Measurements from ENCODE around the gene NMUR2. TPM values are rescaled to one million over a fixed set of nuclear protein-coding genes. Genes with fewer than 3 reads are reported as not detected.

NMUR2 gene
- total RNA-seq, 1 donor from 2014 or later = not detected

DNA sequence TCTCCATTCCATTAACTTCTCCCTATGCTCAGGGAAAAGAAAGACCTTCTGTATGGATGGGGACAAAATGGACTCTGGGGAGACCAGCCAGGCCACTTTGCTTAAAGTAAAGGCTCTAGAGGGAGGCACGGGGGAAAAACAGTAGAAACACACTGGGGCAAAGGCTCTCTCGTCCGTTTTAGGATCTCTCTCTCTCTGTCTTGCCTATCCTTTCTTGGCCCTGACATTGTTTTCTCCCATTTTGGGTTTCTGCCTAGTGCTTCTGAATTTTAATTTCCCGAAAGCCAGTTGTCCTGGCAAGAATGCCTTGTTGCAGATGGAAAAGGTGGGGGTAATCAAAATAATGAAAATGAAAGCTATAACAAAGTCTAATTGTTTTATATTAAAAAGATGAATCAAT lies 28.2 kb downstream of the NMUR2 start:
- Histone ChIP-seq H3K36me3 (ENCODE audit: control insufficient read depth in 3 of 3, insufficient read depth in 3 of 3, low read length in 3 of 3) (no peaks in the 10 kb centered on the region), H3K9ac (ENCODE audit: low read depth in 1 of 3, low read length in 3 of 3) (no peak overlapping the region), H3K4me1 (ENCODE audit: control insufficient read depth in 3 of 3, insufficient read depth in 3 of 3, low read length in 3 of 3) (no peaks in the 10 kb centered on the region)

DNA sequence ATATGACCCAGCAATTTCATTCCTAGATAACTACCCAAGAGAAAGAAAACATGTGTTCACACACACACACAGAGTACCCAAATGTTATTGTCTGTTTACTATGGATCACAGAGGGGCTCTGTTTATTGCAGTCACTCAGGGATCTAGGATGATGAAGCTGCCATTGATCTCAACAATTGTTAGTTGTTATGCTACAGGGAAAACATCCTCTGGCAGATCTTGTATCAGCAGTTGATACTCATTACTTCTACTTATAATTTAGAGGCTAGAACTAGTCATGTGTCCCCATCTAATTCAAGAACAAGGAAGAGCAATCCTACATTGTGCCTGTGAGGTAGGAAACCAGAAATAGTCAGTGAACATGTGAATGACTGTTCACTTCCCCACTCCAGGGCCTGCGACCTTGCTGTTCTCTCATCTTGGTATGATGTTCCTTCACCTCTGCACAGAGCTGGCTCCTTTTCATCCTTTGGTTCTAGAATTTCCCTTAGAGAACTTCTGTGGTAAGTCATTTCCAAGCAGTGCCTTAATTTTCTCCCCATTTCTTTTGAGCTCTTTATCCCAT lies 30.3 kb downstream of the NMUR2 start:
- Histone ChIP-seq H3K36me3 (ENCODE audit: control insufficient read depth in 3 of 3, insufficient read depth in 3 of 3, low read length in 3 of 3) (no peaks in the 10 kb centered on the region), H3K4me1 (ENCODE audit: control insufficient read depth in 3 of 3, insufficient read depth in 3 of 3, low read length in 3 of 3) (no peaks in the 10 kb centered on the region), H3K4me3 (ENCODE audit: low read length in 3 of 3) (no peak overlapping the region), H3K9ac (ENCODE audit: low read depth in 1 of 3, low read length in 3 of 3) (no peak overlapping the region), H3K27me3 (ENCODE audit: control insufficient read depth in 3 of 3, insufficient read depth in 3 of 3, low read length in 3 of 3) (no peaks in the 10 kb centered on the region), H3K27ac (ENCODE audit: low read depth, low read length) (no peak overlapping the region), H3K9me3 (ENCODE audit: control insufficient read depth in 3 of 3, low read length in 3 of 3) (no peaks in the 10 kb centered on the region)

More for the DNA sequence above, 28.2 kb downstream of the NMUR2 start:
- Histone ChIP-seq H3K27ac (ENCODE audit: low read depth, low read length) (no peak overlapping the region), H3K9me3 (ENCODE audit: control insufficient read depth in 3 of 3, low read length in 3 of 3) (no peaks in the 10 kb centered on the region), H3K4me3 (ENCODE audit: low read length in 3 of 3) (no peak overlapping the region), H3K27me3 (ENCODE audit: control insufficient read depth in 3 of 3, insufficient read depth in 3 of 3, low read length in 3 of 3) (no peaks in the 10 kb centered on the region)

DNA sequence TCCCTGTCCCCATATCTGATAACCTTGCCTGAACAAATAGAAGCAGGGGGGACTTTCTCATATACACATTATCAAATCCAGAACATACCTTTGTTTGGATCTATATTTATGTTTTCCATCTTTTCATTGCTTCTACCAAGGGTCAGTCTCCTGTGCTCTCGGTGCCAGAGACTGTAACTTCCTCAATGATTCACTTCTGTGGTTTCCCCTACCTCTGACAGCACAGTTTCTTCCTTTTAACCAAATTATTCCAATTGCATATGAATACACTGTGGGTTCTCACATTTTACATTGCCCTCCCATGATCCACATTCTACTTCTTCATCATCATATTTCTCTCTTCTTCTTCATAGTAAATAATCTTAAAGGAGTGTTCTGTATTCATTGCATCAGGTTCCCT lies 32.2 kb downstream of the NMUR2 start:
- Histone ChIP-seq H3K36me3 (ENCODE audit: control insufficient read depth in 3 of 3, insufficient read depth in 3 of 3, low read length in 3 of 3) (no peaks in the 10 kb centered on the region), H3K4me1 (ENCODE audit: control insufficient read depth in 3 of 3, insufficient read depth in 3 of 3, low read length in 3 of 3) (no peaks in the 10 kb centered on the region), H3K9me3 (ENCODE audit: control insufficient read depth in 3 of 3, low read length in 3 of 3) (no peaks in the 10 kb centered on the region), H3K4me3 (ENCODE audit: low read length in 3 of 3) (no peak overlapping the region), H3K9ac (ENCODE audit: low read depth in 1 of 3, low read length in 3 of 3) (no peak overlapping the region), H3K27ac (ENCODE audit: low read depth, low read length) (no peak overlapping the region), H3K27me3 (ENCODE audit: control insufficient read depth in 3 of 3, insufficient read depth in 3 of 3, low read length in 3 of 3) (no peaks in the 10 kb centered on the region)

- Histone ChIP-seq H3K27ac (ENCODE audit: low read depth, low read length) (no peak overlapping the region), H3K9ac (ENCODE audit: low read depth in 1 of 3, low read length in 3 of 3) (no peak overlapping the region), H3K27me3 (ENCODE audit: control insufficient read depth in 3 of 3, insufficient read depth in 3 of 3, low read length in 3 of 3) (no peaks in the 10 kb centered on the region), H3K9me3 (ENCODE audit: control insufficient read depth in 3 of 3, low read length in 3 of 3) (no peaks in the 10 kb centered on the region), H3K4me3 (ENCODE audit: low read length in 3 of 3) (no peak overlapping the region), H3K4me1 (ENCODE audit: control insufficient read depth in 3 of 3, insufficient read depth in 3 of 3, low read length in 3 of 3) (peaks cover 0 to 2% (median 0%) of the 10 kb centered on the region in 3 donors), H3K36me3 (ENCODE audit: control insufficient read depth in 3 of 3, insufficient read depth in 3 of 3, low read length in 3 of 3) (no peaks in the 10 kb centered on the region)
Observed at GRCh38 chr5:152369298-152369697, 35.8 kb downstream of the NMUR2 start.

DNA sequence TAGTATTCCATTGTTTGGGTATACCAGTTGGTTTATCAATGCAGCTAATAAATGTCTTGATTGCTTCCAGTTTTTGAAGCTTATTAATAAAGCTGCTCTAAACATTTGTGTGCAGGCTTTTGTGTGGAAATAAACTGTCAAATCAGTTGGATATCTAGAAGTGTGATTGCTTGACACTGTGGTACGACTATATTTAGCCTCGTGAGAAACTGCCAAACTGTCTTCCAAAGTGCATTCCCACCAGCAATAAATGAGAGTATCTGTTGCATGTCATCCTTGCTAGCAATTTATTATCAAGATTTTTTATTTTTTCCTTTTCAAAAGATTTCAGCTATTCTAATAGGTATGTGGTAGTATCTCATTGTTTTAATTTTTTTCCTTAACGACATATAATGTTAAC lies 37.5 kb downstream of the NMUR2 start:
- Histone ChIP-seq H3K9ac (ENCODE audit: low read depth in 1 of 3, low read length in 3 of 3) (no peak overlapping the region), H3K4me3 (ENCODE audit: low read length in 3 of 3) (no peak overlapping the region), H3K9me3 (ENCODE audit: control insufficient read depth in 3 of 3, low read length in 3 of 3) (no peaks in the 10 kb centered on the region), H3K27ac (ENCODE audit: low read depth, low read length) (no peak overlapping the region), H3K36me3 (ENCODE audit: control insufficient read depth in 3 of 3, insufficient read depth in 3 of 3, low read length in 3 of 3) (no peaks in the 10 kb centered on the region), H3K4me1 (ENCODE audit: control insufficient read depth in 3 of 3, insufficient read depth in 3 of 3, low read length in 3 of 3) (peaks cover 0 to 2% (median 0%) of the 10 kb centered on the region in 3 donors), H3K27me3 (ENCODE audit: control insufficient read depth in 3 of 3, insufficient read depth in 3 of 3, low read length in 3 of 3) (no peaks in the 10 kb centered on the region)

DNA sequence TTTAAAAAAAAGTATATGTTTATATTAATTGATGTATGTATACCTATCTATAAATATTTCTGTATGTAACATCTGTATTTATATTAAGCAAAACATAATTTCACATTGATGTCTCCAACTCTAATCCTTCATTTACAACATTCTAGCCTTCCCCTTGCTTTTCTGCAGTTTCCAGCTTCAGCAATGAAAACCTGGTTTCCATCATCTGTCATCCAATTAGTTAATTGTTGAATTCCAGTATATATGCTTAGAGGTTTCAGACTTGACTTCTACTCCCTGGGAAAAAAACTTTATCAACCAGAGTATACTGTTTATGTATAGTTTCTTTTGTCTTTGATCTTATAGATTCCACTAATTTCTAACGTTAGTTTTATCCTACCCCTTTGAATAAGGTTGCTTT lies 38.4 kb downstream of the NMUR2 start:
- H3K9ac ChIP-seq (ENCODE audit: low read depth in 1 of 3, low read length in 3 of 3) = no peak overlapping the region
- H3K36me3 ChIP-seq (ENCODE audit: control insufficient read depth in 3 of 3, insufficient read depth in 3 of 3, low read length in 3 of 3) = no peaks in the 10 kb centered on the region
- no peaks in the 10 kb centered on the region for H3K27me3 ChIP-seq (ENCODE audit: control insufficient read depth in 3 of 3, insufficient read depth in 3 of 3, low read length in 3 of 3)
- H3K4me1 ChIP-seq (ENCODE audit: control insufficient read depth in 3 of 3, insufficient read depth in 3 of 3, low read length in 3 of 3) = peaks cover 0 to 2% (median 0%) of the 10 kb centered on the region in 3 donors
- H3K4me3 ChIP-seq (ENCODE audit: low read length in 3 of 3) = no peak overlapping the region
- no peak overlapping the region for H3K27ac ChIP-seq (ENCODE audit: low read depth, low read length)
- no peaks in the 10 kb centered on the region for H3K9me3 ChIP-seq (ENCODE audit: control insufficient read depth in 3 of 3, low read length in 3 of 3)

- H3K27ac ChIP-seq (ENCODE audit: low read depth, low read length) = no peak overlapping the region
- no peaks in the 10 kb centered on the region for H3K27me3 ChIP-seq (ENCODE audit: control insufficient read depth in 3 of 3, insufficient read depth in 3 of 3, low read length in 3 of 3)
- H3K4me3 ChIP-seq (ENCODE audit: low read length in 3 of 3) = no peak overlapping the region
- H3K9me3 ChIP-seq (ENCODE audit: control insufficient read depth in 3 of 3, low read length in 3 of 3) = no peaks in the 10 kb centered on the region
- H3K4me1 ChIP-seq (ENCODE audit: control insufficient read depth in 3 of 3, insufficient read depth in 3 of 3, low read length in 3 of 3) = peaks cover 0 to 2% (median 0%) of the 10 kb centered on the region in 3 donors
- no peak overlapping the region for H3K9ac ChIP-seq (ENCODE audit: low read depth in 1 of 3, low read length in 3 of 3)
- no peaks in the 10 kb centered on the region for H3K36me3 ChIP-seq (ENCODE audit: control insufficient read depth in 3 of 3, insufficient read depth in 3 of 3, low read length in 3 of 3)
Observed at GRCh38 chr5:152364899-152365298, 40.2 kb downstream of the NMUR2 start.

- Histone ChIP-seq H3K9ac (ENCODE audit: low read depth in 1 of 3, low read length in 3 of 3) (no peak overlapping the region), H3K9me3 (ENCODE audit: control insufficient read depth in 3 of 3, low read length in 3 of 3) (no peaks in the 10 kb centered on the region), H3K27ac (ENCODE audit: low read depth, low read length) (no peak overlapping the region), H3K27me3 (ENCODE audit: control insufficient read depth in 3 of 3, insufficient read depth in 3 of 3, low read length in 3 of 3) (no peaks in the 10 kb centered on the region), H3K4me3 (ENCODE audit: low read length in 3 of 3) (no peak overlapping the region), H3K4me1 (ENCODE audit: control insufficient read depth in 3 of 3, insufficient read depth in 3 of 3, low read length in 3 of 3) (peaks cover 0 to 2% (median 0%) of the 10 kb centered on the region in 3 donors), H3K36me3 (ENCODE audit: control insufficient read depth in 3 of 3, insufficient read depth in 3 of 3, low read length in 3 of 3) (no peaks in the 10 kb centered on the region)
Observed at GRCh38 chr5:152364172-152364571, 40.9 kb downstream of the NMUR2 start.

DNA sequence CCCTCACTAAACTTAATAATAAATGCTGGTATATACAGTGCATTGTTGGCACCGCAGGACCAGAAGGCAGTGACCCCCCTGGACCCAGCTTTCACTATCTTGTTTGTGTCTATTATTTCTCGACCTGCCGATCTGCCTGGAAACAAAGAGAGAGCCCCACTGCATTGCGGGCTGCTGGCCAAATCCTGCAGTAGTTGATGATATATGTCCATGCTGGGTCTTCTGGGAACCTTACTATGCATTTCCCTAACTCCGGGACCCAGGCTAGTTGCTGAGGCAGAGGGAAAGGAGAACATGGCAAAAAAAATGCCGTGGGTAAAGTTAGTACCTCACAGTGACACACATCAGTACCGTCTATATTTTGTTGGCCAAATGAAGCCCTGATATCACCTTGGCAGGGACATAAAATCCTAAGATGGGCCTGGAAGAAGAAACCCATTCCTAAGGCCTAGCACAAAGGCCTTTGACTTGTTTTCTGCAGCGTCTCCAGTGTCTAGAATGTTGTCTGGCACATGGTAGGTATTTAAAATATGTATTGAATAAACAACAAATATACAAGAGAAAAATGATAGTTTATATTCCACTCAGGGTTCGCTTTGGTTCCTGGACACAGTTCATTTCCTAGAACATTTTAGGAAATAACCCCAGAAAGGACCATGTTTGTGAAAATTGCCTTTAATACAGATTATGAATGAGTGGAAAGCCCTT lies 46.1 kb downstream of the NMUR2 start:
- Histone ChIP-seq H3K9me3 (ENCODE audit: control insufficient read depth in 3 of 3, low read length in 3 of 3) (no peaks in the 10 kb centered on the region), H3K4me1 (ENCODE audit: control insufficient read depth in 3 of 3, insufficient read depth in 3 of 3, low read length in 3 of 3) (no peaks in the 10 kb centered on the region), H3K4me3 (ENCODE audit: low read length in 3 of 3) (no peak overlapping the region), H3K9ac (ENCODE audit: low read depth in 1 of 3, low read length in 3 of 3) (no peak overlapping the region), H3K27ac (ENCODE audit: low read depth, low read length) (no peak overlapping the region), H3K36me3 (ENCODE audit: control insufficient read depth in 3 of 3, insufficient read depth in 3 of 3, low read length in 3 of 3) (no peaks in the 10 kb centered on the region), H3K27me3 (ENCODE audit: control insufficient read depth in 3 of 3, insufficient read depth in 3 of 3, low read length in 3 of 3) (no peaks in the 10 kb centered on the region)

GRCh38 chr5:152356506-152356905 lies 48.6 kb downstream of the NMUR2 start:
- Histone ChIP-seq H3K4me1 (ENCODE audit: control insufficient read depth in 3 of 3, insufficient read depth in 3 of 3, low read length in 3 of 3) (no peaks in the 10 kb centered on the region), H3K36me3 (ENCODE audit: control insufficient read depth in 3 of 3, insufficient read depth in 3 of 3, low read length in 3 of 3) (no peaks in the 10 kb centered on the region), H3K27ac (ENCODE audit: low read depth, low read length) (no peak overlapping the region), H3K9ac (ENCODE audit: low read depth in 1 of 3, low read length in 3 of 3) (no peak overlapping the region), H3K4me3 (ENCODE audit: low read length in 3 of 3) (no peak overlapping the region), H3K9me3 (ENCODE audit: control insufficient read depth in 3 of 3, low read length in 3 of 3) (no peaks in the 10 kb centered on the region), H3K27me3 (ENCODE audit: control insufficient read depth in 3 of 3, insufficient read depth in 3 of 3, low read length in 3 of 3) (no peaks in the 10 kb centered on the region)

Measured in skeletal muscle tissue (tissue), 4 donors.